Neural progenitor cell (in vitro differentiated cells): ENCODE results near the gene PC.

Source experiments
- EZH2 ChIP-seq: fragments of 200-600 bp; sonication (generic); IDR thresholded peaks from 2 replicates; pipeline ENCODE4 v1.6.1; 2017; ENCODE audit warnings: antibody characterized with exemption, mild to moderate bottlenecking, moderate library complexity
- TF ChIP-seq, protein P1 (sequence below): fragments of 200-600 bp; sonication (generic); IDR thresholded peaks from 2 replicates; pipeline ENCODE4 v1.5.1; 2017; ENCODE audit warnings: antibody characterized with exemption, mild to moderate bottlenecking

DNA sequence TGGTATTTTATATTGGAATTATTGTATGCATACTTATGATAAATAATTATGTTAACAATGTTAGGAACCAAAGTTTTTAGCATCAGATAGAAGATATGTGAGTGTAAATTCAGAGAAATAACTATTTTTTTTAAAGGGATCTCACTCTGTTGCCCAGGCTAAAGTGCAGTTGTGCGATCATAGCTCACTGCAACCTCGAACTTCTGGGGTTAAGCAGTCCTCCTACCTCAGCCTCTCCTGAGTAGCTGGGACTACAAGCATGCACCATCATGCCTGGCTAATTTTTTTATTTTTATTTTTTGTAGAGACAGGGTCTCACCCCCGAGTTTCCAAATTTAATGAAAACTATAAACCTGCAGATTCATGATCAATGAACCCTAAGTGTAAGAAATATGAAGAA is 148.6 kb downstream of the PC start:
- TF ChIP-seq, protein P1, sequence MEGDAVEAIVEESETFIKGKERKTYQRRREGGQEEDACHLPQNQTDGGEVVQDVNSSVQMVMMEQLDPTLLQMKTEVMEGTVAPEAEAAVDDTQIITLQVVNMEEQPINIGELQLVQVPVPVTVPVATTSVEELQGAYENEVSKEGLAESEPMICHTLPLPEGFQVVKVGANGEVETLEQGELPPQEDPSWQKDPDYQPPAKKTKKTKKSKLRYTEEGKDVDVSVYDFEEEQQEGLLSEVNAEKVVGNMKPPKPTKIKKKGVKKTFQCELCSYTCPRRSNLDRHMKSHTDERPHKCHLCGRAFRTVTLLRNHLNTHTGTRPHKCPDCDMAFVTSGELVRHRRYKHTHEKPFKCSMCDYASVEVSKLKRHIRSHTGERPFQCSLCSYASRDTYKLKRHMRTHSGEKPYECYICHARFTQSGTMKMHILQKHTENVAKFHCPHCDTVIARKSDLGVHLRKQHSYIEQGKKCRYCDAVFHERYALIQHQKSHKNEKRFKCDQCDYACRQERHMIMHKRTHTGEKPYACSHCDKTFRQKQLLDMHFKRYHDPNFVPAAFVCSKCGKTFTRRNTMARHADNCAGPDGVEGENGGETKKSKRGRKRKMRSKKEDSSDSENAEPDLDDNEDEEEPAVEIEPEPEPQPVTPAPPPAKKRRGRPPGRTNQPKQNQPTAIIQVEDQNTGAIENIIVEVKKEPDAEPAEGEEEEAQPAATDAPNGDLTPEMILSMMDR, result no peak
- no peak for TF ChIP-seq EZH2
